Stimulated activated naive CD8-positive, alpha-beta T cell treated with anti-CD3 and anti-CD28 coated beads, Interleukin-15, Interleukin-2, amounts not matched to agents 100 U/mL and 50 U/mL, for 24 hours (primary cell): ENCODE data around the gene CCL26.
"Not testable (repeated sequence)": the region's sequence is repeated elsewhere in the genome, so short reads cannot be mapped to it uniquely, and the experiment has no call there.

ENCODE experiments used
- ATAC-seq: fragments of 150-1000 bp; cut with Tn5 transposase; one replicate; pipeline ENCODE4 v1.10.0; 2021
- DNase-seq: peaks from one replicate; pipeline ENCODE4 v3.0.0; 2021

The CCL26 gene

GRCh38 chr7:75738975-75739795, 32.8 kb downstream of the CCL26 start:
- peak; percentile 99 for ATAC-seq
- DNase-seq, result peak; percentile 100

GRCh38 chr7:75738604-75738974, 33.4 kb downstream of the CCL26 start, which contains the start of gene HIP1:
TSS of gene HIP1 (minus strand) at chr7:75738941. CDS start at chr7:75738920, 21 bp downstream.
- ATAC-seq (peak; percentile 0), DNase-seq (no peak)

GRCh38 chr7:75737856-75738603, 34.0 kb downstream of the CCL26 start:
- DNase-seq, result no peak
- no peak for ATAC-seq

- ATAC-seq (no peak), DNase-seq (no peak)
Observed at GRCh38 chr7:75735581-75736350, 36.2 kb downstream of the CCL26 start.

- DNase-seq (no peak), ATAC-seq (no peak)
Observed at GRCh38 chr7:75734586-75735458, 37.2 kb downstream of the CCL26 start.

- DNase-seq, result no peak
- no peak for ATAC-seq
Observed at GRCh38 chr7:75732764-75733630, 39.0 kb downstream of the CCL26 start.

GRCh38 chr7:75732016-75732521, 39.9 kb downstream of the CCL26 start:
- DNase-seq (no peak), ATAC-seq (no peak)

- DNase-seq (no peak), ATAC-seq (no peak)
Observed at GRCh38 chr7:75729851-75730274, 42.1 kb downstream of the CCL26 start.

GRCh38 chr7:75727881-75728593, 44.0 kb downstream of the CCL26 start:
- DNase-seq, result peak; percentile 20

GRCh38 chr7:75727351-75727750, 44.7 kb downstream of the CCL26 start:
- not testable (repeated sequence) for ATAC-seq, DNase-seq

More at GRCh38 chr7:75727881-75728593, 44.0 kb downstream of the CCL26 start:
- ATAC-seq, result peak; percentile 50

GRCh38 chr7:75725306-75725705, 46.7 kb downstream of the CCL26 start:
- no peak for DNase-seq
- ATAC-seq, result no peak

- ATAC-seq, result no peak
- DNase-seq, result no peak
Observed at GRCh38 chr7:75723444-75723843, 48.6 kb downstream of the CCL26 start.

GRCh38 chr7:75722373-75722772, 49.6 kb downstream of the CCL26 start:
- ATAC-seq, result no peak
- DNase-seq, result no peak

GRCh38 chr7:75721922-75722321, 50.1 kb downstream of the CCL26 start:
- DNase-seq, ATAC-seq: not testable (repeated sequence)

- DNase-seq, result no peak
- no peak for ATAC-seq
Observed at GRCh38 chr7:75721426-75721825, 50.6 kb downstream of the CCL26 start.

- no peak for ATAC-seq
- no peak for DNase-seq
Observed at GRCh38 chr7:75719626-75720025, 52.4 kb downstream of the CCL26 start.
